GM12865 (cell line): ENCODE data around the gene CKS1B.

Source experiments
- DNase-seq: peaks from one replicate; pipeline ENCODE4 v3.0.0; 2010; ENCODE audit warnings: low read depth
- H3K4me3 ChIP-seq: 2 replicates; pipeline ENCODE4 v1.5.1; 2011; ENCODE audit warnings: mild to moderate bottlenecking, low read depth, low read length, control low read depth
- TF ChIP-seq, protein P1 (sequence below): IDR thresholded peaks from 2 replicates; pipeline ENCODE4 v1.5.1; 2011; ENCODE audit warnings: low read length, control low read depth, low read depth, inconsistent platforms; ENCODE audit not compliant: insufficient read depth; ENCODE audit errors: missing control alignments

The CKS1B gene

DNA sequence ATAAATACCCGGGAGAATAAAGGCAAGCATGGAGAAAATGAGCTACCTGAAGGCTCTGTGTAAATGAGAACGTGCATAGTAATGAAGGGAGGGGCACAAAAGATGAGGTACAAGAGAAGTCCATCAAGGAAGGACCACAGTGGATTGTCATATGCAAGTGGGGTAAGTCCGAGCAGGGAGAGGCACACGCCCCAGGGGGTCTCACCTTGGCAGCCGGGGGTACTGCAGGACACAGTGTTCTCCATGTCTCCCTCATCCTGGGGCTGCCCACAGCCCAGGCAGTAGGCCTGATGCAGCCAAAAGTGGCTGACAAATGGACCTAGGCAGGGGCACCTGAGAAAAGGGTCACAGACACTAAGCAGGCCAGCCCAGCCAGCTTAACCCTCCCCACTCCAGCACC is 49.1 kb downstream of the CKS1B start:
- DNase-seq, result no peak
- TF ChIP-seq, protein P1, sequence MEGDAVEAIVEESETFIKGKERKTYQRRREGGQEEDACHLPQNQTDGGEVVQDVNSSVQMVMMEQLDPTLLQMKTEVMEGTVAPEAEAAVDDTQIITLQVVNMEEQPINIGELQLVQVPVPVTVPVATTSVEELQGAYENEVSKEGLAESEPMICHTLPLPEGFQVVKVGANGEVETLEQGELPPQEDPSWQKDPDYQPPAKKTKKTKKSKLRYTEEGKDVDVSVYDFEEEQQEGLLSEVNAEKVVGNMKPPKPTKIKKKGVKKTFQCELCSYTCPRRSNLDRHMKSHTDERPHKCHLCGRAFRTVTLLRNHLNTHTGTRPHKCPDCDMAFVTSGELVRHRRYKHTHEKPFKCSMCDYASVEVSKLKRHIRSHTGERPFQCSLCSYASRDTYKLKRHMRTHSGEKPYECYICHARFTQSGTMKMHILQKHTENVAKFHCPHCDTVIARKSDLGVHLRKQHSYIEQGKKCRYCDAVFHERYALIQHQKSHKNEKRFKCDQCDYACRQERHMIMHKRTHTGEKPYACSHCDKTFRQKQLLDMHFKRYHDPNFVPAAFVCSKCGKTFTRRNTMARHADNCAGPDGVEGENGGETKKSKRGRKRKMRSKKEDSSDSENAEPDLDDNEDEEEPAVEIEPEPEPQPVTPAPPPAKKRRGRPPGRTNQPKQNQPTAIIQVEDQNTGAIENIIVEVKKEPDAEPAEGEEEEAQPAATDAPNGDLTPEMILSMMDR, result no peak
- no peak overlapping the region for H3K4me3 ChIP-seq

GRCh38 chr1:155024315-155024714 is 49.8 kb downstream of the CKS1B start:
- TF ChIP-seq, protein P1, result no peak
- H3K4me3 ChIP-seq, result no peak overlapping the region
- no peak for DNase-seq

DNA sequence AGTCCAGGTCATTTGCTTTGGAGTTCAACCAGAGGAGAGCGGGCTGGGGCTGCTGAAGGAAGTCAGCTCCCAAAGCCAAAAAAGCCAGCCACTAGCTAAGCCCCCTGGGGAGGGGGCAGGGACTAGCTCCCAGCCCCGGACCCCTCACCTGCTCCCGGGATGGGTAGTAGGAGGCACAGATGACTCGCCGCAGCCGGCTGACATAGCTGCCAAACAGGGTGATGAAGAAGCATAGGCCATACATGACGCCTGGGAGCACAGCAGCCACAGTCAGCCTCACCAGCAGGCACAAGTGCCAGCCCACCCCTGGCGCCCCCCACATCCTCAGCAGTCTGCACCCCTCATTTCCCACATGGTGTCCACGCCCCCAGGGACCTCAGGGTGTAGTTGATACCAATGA is 51.7 kb downstream of the CKS1B start:
- TF ChIP-seq, protein P1, result no peak
- DNase-seq, result no peak
- no peak overlapping the region for H3K4me3 ChIP-seq

DNA sequence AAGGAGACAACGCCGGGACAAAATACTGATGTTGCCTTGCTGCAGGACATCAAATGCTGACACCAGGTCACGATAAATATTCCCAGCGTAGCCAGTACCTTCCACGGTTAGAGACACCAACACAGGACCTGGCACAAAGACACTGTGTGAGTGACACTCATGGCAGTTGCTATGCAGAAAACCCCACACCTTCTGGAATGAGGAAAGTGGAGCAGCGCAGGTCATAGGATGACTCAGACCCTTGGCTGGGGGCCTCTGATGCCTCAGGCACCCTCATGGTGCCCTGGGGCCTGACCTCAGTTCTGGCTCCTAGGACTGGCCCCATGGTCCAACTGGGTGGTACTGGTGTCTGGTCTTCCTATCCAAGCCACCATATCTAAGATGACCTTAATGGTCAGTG is 52.1 kb downstream of the CKS1B start:
- TF ChIP-seq, protein P1, result no peak
- no peak for DNase-seq
- H3K4me3 ChIP-seq, result no peak overlapping the region
